Right atrium auricular region (tissue), 2 donors: ENCODE results near the gene SLC27A5. TPM values are rescaled to one million over a fixed set of nuclear protein-coding genes. Genes with fewer than 3 reads are reported as not detected.

Source experiments
- DNase-seq: peaks from one replicate; pipeline ENCODE4 v3.0.0-alpha.2; 2019; ENCODE audit warnings: low spot score
- H3K27ac ChIP-seq, 2 donors: fragments of 200-600 bp; sonication (generic); 1 replicate in 1 of 2; 2 replicates in 1 of 2; pipeline ENCODE4 v1.5.1; 2016 to 2019
- H3K27me3 ChIP-seq, 2 donors: fragments of 200-600 bp; sonication (generic); one replicate each; pipeline versions ENCODE4 v1.5.1 to v1.6.0; 2017 to 2019
- H3K36me3 ChIP-seq: fragments of 200-600 bp; sonication (generic); one replicate; pipeline ENCODE4 v1.5.1; 2016
- H3K4me1 ChIP-seq, 2 donors: fragments of 200-600 bp; sonication (generic); one replicate each; pipeline versions ENCODE4 v1.5.1 to v1.6.0; 2017 to 2019
- H3K4me3 ChIP-seq, 2 donors: fragments of 200-600 bp; sonication (generic); 1 replicate in 1 of 2; 2 replicates in 1 of 2; pipeline ENCODE4 v1.5.1; 2017 to 2019; ENCODE audit warnings: mild to moderate bottlenecking in 1 of 2, moderate library complexity in 1 of 2
- H3K9me3 ChIP-seq, 2 donors: fragments of 200-600 bp; sonication (generic); one replicate each; pipeline ENCODE4 v1.5.1; 2019
- CTCF ChIP-seq, 2 donors: fragments of 200-600 bp; sonication (generic); IDR thresholded peaks; one replicate each; pipeline ENCODE4 v1.5.1; 2019; ENCODE audit warnings: antibody characterized with exemption in 2 of 2
- total RNA-seq, 2 donors: library from RNA; depleted of rRNA; stranded (reverse); fragments of >200 nt; gene quantifications; one replicate each; pipeline ENCODE4 v1.1.0, GENCODE V29; 2016

Gene SLC27A5
- total RNA-seq, 2 donors from 2014 or later, result 1.3 to 2.9 TPM

GRCh38 chr19:58558623-58559274 is 47.0 kb upstream of the SLC27A5 start:
- Histone ChIP-seq H3K9me3 (no peaks in the 10 kb centered on the region), H3K4me3 (peak overlapping the region; percentile 89 to 99), H3K27ac (peak overlapping the region; percentile 100), H3K27me3 (no peaks in the 10 kb centered on the region), H3K36me3 (peaks cover 14% of the 10 kb centered on the region), H3K4me1 (peaks cover 2 to 74% of the 10 kb centered on the region in 2 donors)
- peak; percentile 99 for DNase-seq
- no peak for TF ChIP-seq CTCF (IDR thresholded peaks at IDR 0.05)

DNA sequence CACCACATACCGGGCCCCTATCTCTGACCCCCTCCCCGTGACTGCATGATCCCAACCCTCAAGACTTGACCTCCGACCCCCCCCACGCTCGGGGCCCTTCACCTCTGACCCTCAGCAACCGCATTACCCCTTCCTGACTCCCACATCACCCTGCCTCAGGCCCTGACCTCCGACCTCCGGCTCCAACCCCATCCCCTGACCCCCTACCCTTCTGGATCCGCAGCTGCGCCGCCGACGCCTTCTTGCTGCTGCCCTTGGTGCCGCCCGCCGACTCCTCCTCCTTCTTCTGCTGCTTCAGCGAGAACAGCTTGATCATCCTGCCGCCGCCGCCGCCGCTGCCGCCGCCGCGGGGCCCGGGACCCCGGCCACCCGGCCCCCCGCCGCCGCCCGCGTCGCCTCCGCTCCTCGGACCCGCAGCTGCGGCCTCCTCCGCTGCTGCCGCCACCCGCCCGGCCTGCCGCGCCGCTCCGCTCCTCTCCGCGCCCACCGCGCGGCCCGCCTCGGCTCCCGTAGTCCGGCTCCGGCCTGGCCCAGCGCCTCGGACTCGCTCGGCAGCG is 46.4 kb upstream of the SLC27A5 start, which contains the start of gene UBE2M:
TSS of gene UBE2M (minus strand) at position 546 of the 557 bp plus-strand sequence. CDS start at position 316, 230 bp downstream.
- H3K4me1 ChIP-seq, result peaks cover 2 to 73% of the 10 kb centered on the region in 2 donors
- H3K4me3 ChIP-seq, result peak within 1 kb of the TSS; percentile 89 to 99
- H3K27ac ChIP-seq, result peak within 1 kb of the TSS; percentile 100
- DNase-seq, result peak; percentile 68
- peaks cover 14% of the 10 kb centered on the region for H3K36me3 ChIP-seq
- no peak for TF ChIP-seq CTCF (IDR thresholded peaks at IDR 0.05)
- no peaks in the 10 kb centered on the region for H3K9me3 ChIP-seq
- no peaks in the 10 kb centered on the region for H3K27me3 ChIP-seq

DNA sequence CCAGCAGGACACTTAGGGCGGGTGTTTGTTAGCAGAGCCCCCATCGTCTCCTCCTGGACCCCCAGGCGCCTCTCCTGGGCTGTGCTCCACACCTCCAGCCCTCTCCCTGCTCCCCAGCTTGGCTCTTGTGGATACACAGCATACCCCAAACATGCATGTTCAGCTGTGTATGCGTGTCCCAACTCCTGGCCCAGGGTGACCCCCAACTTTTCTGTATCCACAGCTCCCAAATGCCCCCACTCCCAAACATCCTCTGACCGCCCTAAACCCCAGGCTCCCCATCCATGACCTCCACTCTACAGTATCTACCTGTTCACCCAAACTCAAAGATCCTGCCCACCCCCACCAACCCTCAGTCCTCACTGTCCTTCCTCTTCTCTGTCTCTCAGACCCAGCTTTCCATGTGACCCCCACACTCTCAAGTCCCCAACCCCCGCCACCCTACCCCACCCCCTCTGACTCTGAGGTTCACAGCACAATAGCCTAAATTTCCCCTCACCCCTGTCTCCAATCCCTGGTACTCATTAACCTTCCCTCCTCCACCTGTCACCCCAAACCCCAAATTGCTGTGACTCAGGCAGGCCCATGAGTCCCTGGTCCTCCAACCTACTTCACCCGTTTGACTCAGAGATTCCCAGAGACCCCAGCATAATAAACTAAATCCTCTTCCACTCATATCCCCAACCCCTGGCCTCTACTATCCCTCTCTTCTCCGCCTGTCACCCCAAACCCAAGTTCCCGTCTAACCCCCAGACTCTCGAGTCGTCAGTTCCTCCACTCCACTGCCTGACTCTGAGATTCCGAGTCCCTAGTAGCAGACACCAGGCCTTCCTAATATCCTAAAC is 45.7 kb upstream of the SLC27A5 start:
- H3K36me3 ChIP-seq, result peaks cover 21% of the 10 kb centered on the region
- no peaks in the 10 kb centered on the region for H3K27me3 ChIP-seq
- TF ChIP-seq CTCF (IDR thresholded peaks at IDR 0.05), result no peak
- DNase-seq, result no peak
- H3K27ac ChIP-seq, result peak overlapping the region; percentile 100
- H3K4me3 ChIP-seq, result peak overlapping the region; percentile 89 to 99
- H3K4me1 ChIP-seq, result peaks cover 2 to 66% of the 10 kb centered on the region in 2 donors
- no peaks in the 10 kb centered on the region for H3K9me3 ChIP-seq

DNA sequence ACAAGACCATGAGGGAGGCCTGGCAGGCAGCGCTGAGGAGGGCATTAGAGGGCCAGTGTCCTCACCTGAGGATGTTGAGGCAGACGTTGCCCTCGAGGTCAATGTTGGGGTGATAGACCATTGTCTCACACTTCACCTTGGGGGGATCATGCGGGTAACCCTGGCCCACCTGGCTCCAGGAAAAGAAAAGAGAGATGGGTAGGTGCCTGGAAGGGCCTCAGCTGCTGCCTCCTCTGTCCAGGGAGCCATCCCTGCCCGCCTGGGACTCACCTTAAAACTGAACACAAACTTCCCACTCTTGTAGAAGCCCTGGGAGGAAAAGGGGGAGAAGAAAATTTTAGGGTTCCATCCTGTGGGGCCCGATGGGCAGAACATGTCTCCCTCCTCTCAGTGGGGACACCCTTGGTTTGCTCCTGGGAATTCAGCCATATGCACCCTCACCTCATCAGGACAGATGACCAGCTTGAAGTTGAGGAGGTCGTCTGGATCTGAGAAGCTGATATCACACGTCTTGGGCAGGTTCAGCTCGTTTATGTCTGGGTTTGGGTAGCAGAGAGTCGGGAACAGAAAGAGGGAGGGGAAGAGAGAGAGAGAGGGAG is 44.9 kb upstream of the SLC27A5 start:
- H3K4me3 ChIP-seq, result peak overlapping the region in 1 of 2 donors; percentile 89
- peaks cover 28% of the 10 kb centered on the region for H3K36me3 ChIP-seq
- H3K27me3 ChIP-seq, result no peaks in the 10 kb centered on the region
- peak overlapping the region; percentile 100 for H3K27ac ChIP-seq
- TF ChIP-seq CTCF (IDR thresholded peaks at IDR 0.05), result no peak
- peaks cover 2 to 59% of the 10 kb centered on the region in 2 donors for H3K4me1 ChIP-seq
- DNase-seq, result no peak
- H3K9me3 ChIP-seq, result no peaks in the 10 kb centered on the region

- Histone ChIP-seq H3K27me3 (no peaks in the 10 kb centered on the region), H3K9me3 (no peaks in the 10 kb centered on the region), H3K27ac (peak overlapping the region in 1 of 2 donors; percentile 94), H3K36me3 (peaks cover 35% of the 10 kb centered on the region), H3K4me3 (no peak overlapping the region), H3K4me1 (peaks cover 2 to 56% of the 10 kb centered on the region in 2 donors)
- DNase-seq, result no peak
- TF ChIP-seq CTCF (IDR thresholded peaks at IDR 0.05), result no peak
Measured at GRCh38 chr19:58555920-58556621, 44.3 kb upstream of the SLC27A5 start.
